ENCODE measurements around the gene PROX2.

Gene PROX2

GRCh38 chr14:74886001-74886400 lies 10.1 kb upstream of the PROX2 start:
- Histone ChIP-seq H4K20me1 (ENCODE audit: insufficient read depth, low read length) (0 out of 2 replicates have a peak, but pooled peaks cover 7% of the 10 kb centered on the region), H3K4me3 (ENCODE audit: low read depth, low read length, poor library complexity, severe bottlenecking) (no peak overlapping the region), H3K9me3 (ENCODE audit: low read length) (no peaks in the 10 kb centered on the region), H3K79me2 (ENCODE audit: insufficient read depth, low read length) (peaks cover 68% of the 10 kb centered on the region), H3K27me3 (ENCODE audit: insufficient read depth, low read length) (no peaks in the 10 kb centered on the region), H3K4me2 (ENCODE audit: low read length) (no peak overlapping the region), H3K9me2 (ENCODE audit: low read depth, low read length) (no peaks in the 10 kb centered on the region), H3F3A (ENCODE audit: insufficient read depth, low read length) (no peaks in the 10 kb centered on the region), H3K4me1 (ENCODE audit: insufficient read depth, low read length, severe bottlenecking) (peaks cover 28% of the 10 kb centered on the region), H3K9ac (ENCODE audit: low read length) (no peak overlapping the region), H2AFZ (ENCODE audit: low read length) (no peak overlapping the region), H3K27ac (ENCODE audit: low read depth, low read length, poor library complexity, severe bottlenecking) (no peak overlapping the region), H3K36me3 (ENCODE audit: insufficient read depth, low read length) (peaks cover 69% of the 10 kb centered on the region)
- TF ChIP-seq CTCF (IDR thresholded peaks at IDR 0.05; ENCODE audit: low read length) (no peak), EZH2 (IDR thresholded peaks at IDR 0.05; ENCODE audit: borderline replicate concordance, low read length) (no peak)

GRCh38 chr14:74882103-74882920 lies 6.4 kb upstream of the PROX2 start:
- peaks cover 52% of the 10 kb centered on the region for H3K79me2 ChIP-seq (ENCODE audit: insufficient read depth, low read length)
- TF ChIP-seq CTCF (IDR thresholded peaks at IDR 0.05; ENCODE audit: low read length), result no peak
- no peak for TF ChIP-seq EZH2 (IDR thresholded peaks at IDR 0.05; ENCODE audit: borderline replicate concordance, low read length)
- no peaks in the 10 kb centered on the region for H3K27me3 ChIP-seq (ENCODE audit: insufficient read depth, low read length)
- no peak overlapping the region for H2AFZ ChIP-seq (ENCODE audit: low read length)
- 0 out of 2 replicates have a peak, but pooled peaks cover 7% of the 10 kb centered on the region for H4K20me1 ChIP-seq (ENCODE audit: insufficient read depth, low read length)
- H3K9ac ChIP-seq (ENCODE audit: low read length), result peak overlapping the region; percentile 88
- peaks cover 35% of the 10 kb centered on the region; the same call in 1 of the 2 replicates for H3K36me3 ChIP-seq (ENCODE audit: insufficient read depth, low read length)
- peaks cover 30% of the 10 kb centered on the region for H3K4me1 ChIP-seq (ENCODE audit: insufficient read depth, low read length, severe bottlenecking)
- H3F3A ChIP-seq (ENCODE audit: insufficient read depth, low read length), result no peaks in the 10 kb centered on the region
- H3K4me3 ChIP-seq (ENCODE audit: low read depth, low read length, poor library complexity, severe bottlenecking), result peak overlapping the region; percentile 93
- H3K9me3 ChIP-seq (ENCODE audit: low read length), result no peaks in the 10 kb centered on the region
- H3K9me2 ChIP-seq (ENCODE audit: low read depth, low read length), result no peaks in the 10 kb centered on the region
- peak overlapping the region; percentile 52 for H3K27ac ChIP-seq (ENCODE audit: low read depth, low read length, poor library complexity, severe bottlenecking)
- H3K4me2 ChIP-seq (ENCODE audit: low read length), result peak overlapping the region; percentile 95

GRCh38 chr14:74881431-74882102 lies 5.6 kb upstream of the PROX2 start, which contains the start of gene DLST:
Gene DLST, plus strand, starts transcription at chr14:74881916. Its CDS starts 38 bp downstream, at chr14:74881954.
- Histone ChIP-seq H3K4me2 (ENCODE audit: low read length) (peak within 1 kb of the TSS; percentile 95), H3F3A (ENCODE audit: insufficient read depth, low read length) (no peaks in the 10 kb centered on the region), H3K27me3 (ENCODE audit: insufficient read depth, low read length) (no peaks in the 10 kb centered on the region), H3K27ac (ENCODE audit: low read depth, low read length, poor library complexity, severe bottlenecking) (peak within 1 kb of the TSS; percentile 52), H3K36me3 (ENCODE audit: insufficient read depth, low read length) (peaks cover 28% of the 10 kb centered on the region; the same call in 1 of the 2 replicates), H3K9me2 (ENCODE audit: low read depth, low read length) (no peaks in the 10 kb centered on the region), H3K9me3 (ENCODE audit: low read length) (no peaks in the 10 kb centered on the region), H3K4me3 (ENCODE audit: low read depth, low read length, poor library complexity, severe bottlenecking) (peak within 1 kb of the TSS; percentile 93), H4K20me1 (ENCODE audit: insufficient read depth, low read length) (0 out of 2 replicates have a peak, but pooled peaks cover 7% of the 10 kb centered on the region), H3K9ac (ENCODE audit: low read length) (peak within 1 kb of the TSS; percentile 88), H3K79me2 (ENCODE audit: insufficient read depth, low read length) (peaks cover 45% of the 10 kb centered on the region), H3K4me1 (ENCODE audit: insufficient read depth, low read length, severe bottlenecking) (peaks cover 30% of the 10 kb centered on the region), H2AFZ (ENCODE audit: low read length) (peak within 1 kb of the TSS; percentile 53)
- TF ChIP-seq CTCF (IDR thresholded peaks at IDR 0.05; ENCODE audit: low read length) (no peak), EZH2 (IDR thresholded peaks at IDR 0.05; ENCODE audit: borderline replicate concordance, low read length) (no peak)

Data from OCI-LY1 (cell line).